HEK293 (cell line): ENCODE results near the gene FREM3.

Source experiments
- ATF2 ChIP-seq: fragments of 450-650 bp; formaldehyde crosslinking; IDR thresholded peaks from 2 replicates; pipeline ENCODE4 v1.5.1; 2016; ENCODE audit warnings: missing biosample characterization, missing genetic modification characterization, low read depth
- CTCF ChIP-seq: fragments of 450-650 bp; formaldehyde crosslinking; IDR thresholded peaks from 2 replicates; pipeline ENCODE4 v1.5.1; 2016; ENCODE audit warnings: missing biosample characterization, missing genetic modification characterization
- KLF16 ChIP-seq: fragments of 450-650 bp; formaldehyde crosslinking; IDR thresholded peaks from 2 replicates; pipeline ENCODE4 v1.5.1; 2017; ENCODE audit warnings: missing biosample characterization, missing genetic modification characterization
- OVOL3 ChIP-seq: fragments of 450-650 bp; formaldehyde crosslinking; IDR thresholded peaks from 2 replicates; pipeline ENCODE4 v1.5.1; 2016; ENCODE audit warnings: missing biosample characterization, missing genetic modification characterization
- ZBTB20 ChIP-seq: fragments of 450-650 bp; formaldehyde crosslinking; IDR thresholded peaks from 2 replicates; pipeline ENCODE4 v1.5.1; 2016; ENCODE audit warnings: missing biosample characterization, missing genetic modification characterization
- ZBTB48 ChIP-seq: fragments of 450-650 bp; formaldehyde crosslinking; IDR thresholded peaks from 2 replicates; pipeline ENCODE4 v1.5.1; 2016; ENCODE audit warnings: missing biosample characterization, missing genetic modification characterization
- ZNF10 ChIP-seq: fragments of 450-650 bp; formaldehyde crosslinking; IDR thresholded peaks from 2 replicates; pipeline ENCODE4 v1.5.1; 2017; ENCODE audit warnings: missing biosample characterization, missing genetic modification characterization
- ZNF121 ChIP-seq: fragments of 450-650 bp; formaldehyde crosslinking; IDR thresholded peaks from 2 replicates; pipeline ENCODE4 v1.5.1; 2016; ENCODE audit warnings: missing biosample characterization, missing genetic modification characterization
- ZNF175 ChIP-seq: fragments of 450-650 bp; formaldehyde crosslinking; IDR thresholded peaks from 2 replicates; pipeline ENCODE4 v1.5.1; 2016; ENCODE audit warnings: missing biosample characterization, missing genetic modification characterization
- ZNF571 ChIP-seq: fragments of 450-650 bp; formaldehyde crosslinking; IDR thresholded peaks from 2 replicates; pipeline ENCODE4 v1.5.0; 2017; ENCODE audit warnings: missing biosample characterization, missing genetic modification characterization
- ZNF677 ChIP-seq: fragments of 450-650 bp; IDR thresholded peaks from 2 replicates; pipeline ENCODE4 v1.5.0; 2018; ENCODE audit warnings: missing biosample characterization, mild to moderate bottlenecking, missing genetic modification characterization, moderate library complexity
- ZNF777 ChIP-seq: fragments of 450-650 bp; formaldehyde crosslinking; IDR thresholded peaks from 2 replicates; pipeline ENCODE4 v1.5.1; 2017; ENCODE audit warnings: missing biosample characterization, missing genetic modification characterization, borderline replicate concordance
- TF ChIP-seq, protein P1 (sequence below): fragments of 450-650 bp; formaldehyde crosslinking; IDR thresholded peaks from 2 replicates; pipeline ENCODE4 v1.5.1; 2016; ENCODE audit warnings: missing biosample characterization, missing genetic modification characterization

GRCh38 chr4:143667461-143667860, 33.0 kb downstream of the FREM3 start:
- TF ChIP-seq ZNF121 (tag by site-specific recombination) (no peak), OVOL3 (tag by site-specific recombination) (no peak), CTCF (tag by site-specific recombination) (no peak), KLF16 (tag by site-specific recombination) (no peak), ZBTB48 (tag by site-specific recombination) (no peak), ZNF677 (tag by site-specific recombination) (no peak), ZBTB20 (tag by site-specific recombination) (no peak), ZNF777 (tag by site-specific recombination) (no peak), ZNF175 (no peak), ATF2 (tag by site-specific recombination) (no peak), ZNF571 (no peak), ZNF10 (tag by site-specific recombination) (no peak)
- TF ChIP-seq, protein P1, sequence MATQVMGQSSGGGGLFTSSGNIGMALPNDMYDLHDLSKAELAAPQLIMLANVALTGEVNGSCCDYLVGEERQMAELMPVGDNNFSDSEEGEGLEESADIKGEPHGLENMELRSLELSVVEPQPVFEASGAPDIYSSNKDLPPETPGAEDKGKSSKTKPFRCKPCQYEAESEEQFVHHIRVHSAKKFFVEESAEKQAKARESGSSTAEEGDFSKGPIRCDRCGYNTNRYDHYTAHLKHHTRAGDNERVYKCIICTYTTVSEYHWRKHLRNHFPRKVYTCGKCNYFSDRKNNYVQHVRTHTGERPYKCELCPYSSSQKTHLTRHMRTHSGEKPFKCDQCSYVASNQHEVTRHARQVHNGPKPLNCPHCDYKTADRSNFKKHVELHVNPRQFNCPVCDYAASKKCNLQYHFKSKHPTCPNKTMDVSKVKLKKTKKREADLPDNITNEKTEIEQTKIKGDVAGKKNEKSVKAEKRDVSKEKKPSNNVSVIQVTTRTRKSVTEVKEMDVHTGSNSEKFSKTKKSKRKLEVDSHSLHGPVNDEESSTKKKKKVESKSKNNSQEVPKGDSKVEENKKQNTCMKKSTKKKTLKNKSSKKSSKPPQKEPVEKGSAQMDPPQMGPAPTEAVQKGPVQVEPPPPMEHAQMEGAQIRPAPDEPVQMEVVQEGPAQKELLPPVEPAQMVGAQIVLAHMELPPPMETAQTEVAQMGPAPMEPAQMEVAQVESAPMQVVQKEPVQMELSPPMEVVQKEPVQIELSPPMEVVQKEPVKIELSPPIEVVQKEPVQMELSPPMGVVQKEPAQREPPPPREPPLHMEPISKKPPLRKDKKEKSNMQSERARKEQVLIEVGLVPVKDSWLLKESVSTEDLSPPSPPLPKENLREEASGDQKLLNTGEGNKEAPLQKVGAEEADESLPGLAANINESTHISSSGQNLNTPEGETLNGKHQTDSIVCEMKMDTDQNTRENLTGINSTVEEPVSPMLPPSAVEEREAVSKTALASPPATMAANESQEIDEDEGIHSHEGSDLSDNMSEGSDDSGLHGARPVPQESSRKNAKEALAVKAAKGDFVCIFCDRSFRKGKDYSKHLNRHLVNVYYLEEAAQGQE = no peak
